Breast epithelium (tissue), 3 donors: ENCODE measurements around the gene TMX2.

Source experiments
- CTCF ChIP-seq, 3 donors: fragments of 450-650 bp; IDR thresholded peaks; one replicate each; pipeline ENCODE4 v1.5.1; 2016 to 2017; ENCODE audit warnings: antibody characterized with exemption in 3 of 3, mild to moderate bottlenecking in 3 of 3, moderate library complexity in 3 of 3
- POLR2A ChIP-seq: fragments of 450-650 bp; IDR thresholded peaks from one replicate; pipeline ENCODE4 v1.6.1; 2016; ENCODE audit warnings: antibody characterized with exemption, mild to moderate bottlenecking, moderate library complexity
- POLR2AphosphoS5 ChIP-seq, 3 donors: sonication (generic); formaldehyde crosslinking; IDR thresholded peaks; one replicate each; pipeline ENCODE4 v1.6.1; 2017; ENCODE audit warnings: antibody characterized with exemption in 3 of 3

- TF ChIP-seq CTCF (IDR thresholded peaks at IDR 0.05) (no peak), POLR2A (no peak), POLR2AphosphoS5 (IDR thresholded peaks at IDR 0.05) (no peak)
Observed at GRCh38 chr11:57776577-57777210, 64.3 kb downstream of the TMX2 start.
